GM12878 (cell line): ENCODE data around the gene TRPM3. TPM values are rescaled to one million over a fixed set of nuclear protein-coding genes. Genes with fewer than 3 reads are reported as not detected.

ENCODE experiments used
- ATAC-seq: fragments of 200-7000 bp; cut with Tn5 transposase; 3 replicates; pipeline ENCODE4 v1.9.1; 2020; ENCODE audit warnings: mild to moderate bottlenecking, moderate library complexity
- BruUV-seq: library from RNA; stranded (reverse); fragments of 400-500 nt; replicated peaks from 2 replicates; lab custom pipeline; 2021; lab: Mats Ljungman, UMichigan
- CTCF ChIA-PET: fragments of 300-600 bp; sonication (Branson Sonifier 250); formaldehyde crosslinking; extraction: SDS; loops from one replicate; lab custom pipeline; 2021; ENCODE audit warnings: inconsistent platforms; lab: Yijun Ruan, JAX
- POLR2A ChIA-PET: fragments of 350-600 bp; formaldehyde crosslinking; extraction: SDS; loops from one replicate; lab custom pipeline; 2021; ENCODE audit warnings: inconsistent platforms; lab: Charles Lee
- RAD21 ChIA-PET: fragments of 300-600 bp; sonication (Branson Sonifier 250); formaldehyde crosslinking; loops from one replicate; lab custom pipeline; 2023; ENCODE audit warnings: antibody characterized with exemption; ENCODE audit not compliant: unreplicated experiment; lab: Charles Lee
- SMC1A ChIA-PET: fragments of 300-600 bp; sonication (Branson Sonifier 250); formaldehyde crosslinking; loops from one replicate; lab custom pipeline; 2023; ENCODE audit not compliant: unreplicated experiment, uncharacterized antibody; lab: Charles Lee
- DNase-seq: peaks from one replicate; pipeline ENCODE4 v3.0.0-alpha.2; 2011; ENCODE audit warnings: low read depth, low spot score
- FAIRE-seq: peaks from 3 replicates; lab custom pipeline; 2011; peaks lifted over from hg19 to GRCh38; lab: Jason Lieb, UNC
- H2AFZ ChIP-seq: 2 replicates; pipeline ENCODE4 v1.6.0; 2011; ENCODE audit warnings: low read depth, low read length, control low read depth; ENCODE audit not compliant: control insufficient read depth
- H3K27ac ChIP-seq: 2 replicates; pipeline ENCODE4 v1.5.1; 2011; ENCODE audit warnings: control low read depth; ENCODE audit not compliant: control insufficient read depth, insufficient read depth
- H3K27me3 ChIP-seq, 2 experiments: replicated peaks in 1 of 2; 2 replicates each; pipeline versions ENCODE4 v1.6.0 to v1.6.1; 2011; ENCODE audit warnings: low read length in 1 of 2; ENCODE audit not compliant: control insufficient read depth in 2 of 2, insufficient read depth in 2 of 2
- H3K36me3 ChIP-seq, 2 experiments: 2 replicates each; pipeline ENCODE4 v1.5.1; 2011; ENCODE audit warnings: low read length in 1 of 2; ENCODE audit not compliant: control insufficient read depth in 2 of 2, insufficient read depth in 2 of 2
- H3K4me1 ChIP-seq: 2 replicates; pipeline ENCODE4 v1.6.1; 2011; ENCODE audit warnings: mild to moderate bottlenecking, low read length, moderate library complexity, mixed read lengths; ENCODE audit not compliant: control insufficient read depth, insufficient read depth
- H3K4me2 ChIP-seq: 2 replicates; pipeline ENCODE4 v1.6.0; 2011; ENCODE audit warnings: control low read depth; ENCODE audit not compliant: control insufficient read depth, insufficient read depth
- H3K4me3 ChIP-seq: fragments of 200-600 bp; sonication (generic); 2 replicates; pipeline ENCODE4 v1.5.1; 2016
- H3K79me2 ChIP-seq: 2 replicates; pipeline ENCODE4 v1.6.0; 2011; ENCODE audit warnings: low read length; ENCODE audit not compliant: control insufficient read depth, insufficient read depth
- H3K9ac ChIP-seq: 2 replicates; pipeline ENCODE4 v1.8.0; 2011; ENCODE audit warnings: low read length, control low read depth, mixed read lengths; ENCODE audit not compliant: control insufficient read depth, insufficient read depth
- H3K9me3 ChIP-seq: replicated peaks from 3 replicates; pipeline ENCODE4 v1.5.1; 2011; ENCODE audit warnings: mild to moderate bottlenecking, low read length; ENCODE audit not compliant: control insufficient read depth, insufficient read depth
- H4K20me1 ChIP-seq: 2 replicates; pipeline ENCODE4 v1.6.0; 2011; ENCODE audit not compliant: control insufficient read depth, insufficient read depth
- BACH1 ChIP-seq: fragments of 450-650 bp; IDR thresholded peaks from 2 replicates; pipeline ENCODE4 v1.6.1; 2017; ENCODE audit warnings: mild to moderate bottlenecking, borderline replicate concordance
- BMI1 ChIP-seq: fragments of 450-650 bp; IDR thresholded peaks from 2 replicates; pipeline ENCODE4 v1.6.1; 2016; ENCODE audit warnings: mild to moderate bottlenecking, moderate library complexity, borderline replicate concordance
- CREM ChIP-seq: IDR thresholded peaks from 2 replicates; pipeline ENCODE4 v1.6.1; 2014; ENCODE audit warnings: antibody characterized with exemption, low read depth
- JUND ChIP-seq: IDR thresholded peaks from 2 replicates; pipeline ENCODE4 v1.6.1; 2012; ENCODE audit warnings: low read depth, mild to moderate bottlenecking, low read length, improper control_type of control experiment, moderate library complexity
- LARP7 ChIP-seq: fragments of 450-650 bp; IDR thresholded peaks from 2 replicates; pipeline ENCODE4 v1.6.1; 2017; ENCODE audit warnings: mild to moderate bottlenecking
- MEF2A ChIP-seq: IDR thresholded peaks from 2 replicates; pipeline ENCODE4 v1.6.1; 2011; ENCODE audit warnings: low read depth, mild to moderate bottlenecking, low read length, moderate library complexity; ENCODE audit not compliant: insufficient read depth
- MEF2B ChIP-seq: fragments of 450-650 bp; IDR thresholded peaks from 2 replicates; pipeline ENCODE4 v1.6.1; 2018; ENCODE audit warnings: mild to moderate bottlenecking, moderate library complexity; ENCODE audit not compliant: partially characterized antibody, poor library complexity, severe bottlenecking
- MYC ChIP-seq: IDR thresholded peaks from 2 replicates; pipeline ENCODE4 v1.6.1; 2011; ENCODE audit warnings: mild to moderate bottlenecking, low read length, moderate library complexity, inconsistent platforms; ENCODE audit not compliant: insufficient read depth, insufficient replicate concordance, insufficient read length, severe bottlenecking
- NR2C1 ChIP-seq: fragments of 450-650 bp; IDR thresholded peaks from 2 replicates; pipeline ENCODE4 v1.6.1; 2017; ENCODE audit warnings: antibody characterized with exemption, mild to moderate bottlenecking, moderate library complexity
- PAX5 ChIP-seq: IDR thresholded peaks from 2 replicates; pipeline ENCODE4 v1.6.1; 2011; ENCODE audit warnings: low read depth, low read length, borderline replicate concordance
- RBBP5 ChIP-seq: fragments of 200-600 bp; sonication (generic); conservative IDR thresholded peaks from 2 replicates; pipeline ENCODE4 v1.6.1; 2016
- RUNX3 ChIP-seq: IDR thresholded peaks from 2 replicates; pipeline ENCODE4 v1.6.1; 2012; ENCODE audit warnings: low read length, inconsistent platforms
- SMAD1 ChIP-seq: fragments of 450-650 bp; IDR thresholded peaks from 2 replicates; pipeline ENCODE4 v1.6.1; 2018; ENCODE audit warnings: mild to moderate bottlenecking, low read depth; ENCODE audit not compliant: partially characterized antibody
- SMAD5 ChIP-seq: IDR thresholded peaks from 2 replicates; pipeline ENCODE4 v1.6.1; 2016; ENCODE audit warnings: antibody characterized with exemption, low read depth
- SP1 ChIP-seq: IDR thresholded peaks from one replicate; pipeline ENCODE4 v1.6.1; 2011; ENCODE audit warnings: low read depth, low read length
- ZNF622 ChIP-seq: fragments of 450-650 bp; IDR thresholded peaks from 2 replicates; pipeline ENCODE4 v1.6.1; 2017; ENCODE audit warnings: mild to moderate bottlenecking, inconsistent platforms
- WGBS: methylation state at CpG from one replicate; pipeline ENCODE4 v1.1.6; 2016; ENCODE audit warnings: low lambda C conversion rate; ENCODE audit not compliant: insufficient replicate concordance, insufficient coverage; ENCODE audit errors: missing lambda C conversion rate; 5-methylcytosine and 5-hydroxymethylcytosine counted together
- in situ Hi-C: fragments of 300-500 bp; cut with MboI; formaldehyde crosslinking; loops from 9 replicates; pipeline ENCODE4 v1.14.3; 2018; ENCODE audit warnings: mixed read lengths
- intact Hi-C: fragments of 100-400 bp; cut with micrococcal nuclease; formaldehyde crosslinking; loops from one replicate; pipeline ENCODE4 v1.14.2; 2022; ENCODE audit not compliant: unreplicated experiment
- polyA plus RNA-seq, 11 experiments: library from polyadenylated mRNA; depleted of rRNA in 4 of 11; unstranded in 6 of 11; stranded (reverse) in 5 of 11; fragments of >200 nt; fragmentation: Nextera tagmentation in 4 of 11; fragmentation: Illumina TruSeq in 1 of 11; extraction: Ambion mirVana in 4 of 11; extraction: Trizol in 1 of 11; gene quantifications; 1 replicate in 1 of 11; 2 replicates in 10 of 11; pipeline versions ENCODE4 v1.2.1 to v1.2.3, GENCODE V29; 2011 to 2016; ENCODE audit warnings: inconsistent platforms in 2 of 11, missing spikeins in 2 of 11, low read depth in 1 of 11
- total RNA-seq, 4 experiments: library from RNA; depleted of rRNA in 3 of 4; stranded (reverse); fragments of >200 nt in 3 of 4; fragmentation: Illumina TruSeq in 1 of 4; extraction: Trizol in 1 of 4; gene quantifications; 2 replicates each; pipeline versions ENCODE4 v1.2.1 to v1.2.3, GENCODE V29; 2013 to 2021
- TF ChIP-seq, protein P1 (sequence below): fragments of 450-650 bp; IDR thresholded peaks from 2 replicates; pipeline ENCODE4 v1.6.1; 2016; ENCODE audit warnings: mild to moderate bottlenecking

Gene TRPM3
- total and polyA plus RNA-seq, 10 of the 15 experiments (the other 5 are each of a cell fraction or from before 2014, with no cell fraction given) = not detected

DNA sequence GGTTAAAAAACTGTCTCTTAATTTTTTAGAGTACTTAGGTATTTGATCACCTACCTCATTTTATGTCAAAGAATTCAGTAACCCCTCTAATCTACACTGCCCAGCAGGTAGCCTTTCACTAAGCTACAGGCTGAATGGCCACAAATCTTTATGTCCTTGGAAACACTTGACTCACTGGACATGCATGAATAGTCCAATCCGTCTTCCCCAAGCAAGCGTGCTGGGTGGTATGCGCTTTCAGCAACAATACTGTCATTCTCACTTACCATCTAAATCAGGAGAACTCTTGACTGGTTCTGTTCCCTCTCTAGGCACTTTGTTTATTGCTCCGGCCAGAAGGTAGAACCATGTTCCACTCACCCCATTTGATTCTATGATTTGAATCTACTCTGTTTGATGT is 73.1 kb downstream of the TRPM3 start:
- no peaks in the 10 kb centered on the region for H3K36me3 ChIP-seq
- H3K4me2 ChIP-seq = no peak overlapping the region
- no peak overlapping the region for H2AFZ ChIP-seq
- no peaks in the 10 kb centered on the region for H3K27me3 ChIP-seq
- ChIA-PET POLR2A (no interaction called here), RAD21 (no interaction called here), CTCF (no interaction called here), SMC1A (no interaction called here)
- H4K20me1 ChIP-seq = no peaks in the 10 kb centered on the region
- BruUV-seq = no TSS peak
- intact Hi-C loops = no loop called here
- in situ Hi-C loops = no loop called here
- no peak overlapping the region for H3K27ac ChIP-seq
- no peak overlapping the region for H3K9ac ChIP-seq
- no peak for ATAC-seq
- no peaks in the 10 kb centered on the region for H3K79me2 ChIP-seq
- 12% methylated on average over 4 of the region's 4 CpGs for WGBS
- no peak for FAIRE-seq
- no peak overlapping the region for H3K4me3 ChIP-seq
- DNase-seq = no peak
- H3K4me1 ChIP-seq = no peaks in the 10 kb centered on the region
- TF ChIP-seq JUND = no peak
- H3K9me3 ChIP-seq = no peaks in the 10 kb centered on the region

DNA sequence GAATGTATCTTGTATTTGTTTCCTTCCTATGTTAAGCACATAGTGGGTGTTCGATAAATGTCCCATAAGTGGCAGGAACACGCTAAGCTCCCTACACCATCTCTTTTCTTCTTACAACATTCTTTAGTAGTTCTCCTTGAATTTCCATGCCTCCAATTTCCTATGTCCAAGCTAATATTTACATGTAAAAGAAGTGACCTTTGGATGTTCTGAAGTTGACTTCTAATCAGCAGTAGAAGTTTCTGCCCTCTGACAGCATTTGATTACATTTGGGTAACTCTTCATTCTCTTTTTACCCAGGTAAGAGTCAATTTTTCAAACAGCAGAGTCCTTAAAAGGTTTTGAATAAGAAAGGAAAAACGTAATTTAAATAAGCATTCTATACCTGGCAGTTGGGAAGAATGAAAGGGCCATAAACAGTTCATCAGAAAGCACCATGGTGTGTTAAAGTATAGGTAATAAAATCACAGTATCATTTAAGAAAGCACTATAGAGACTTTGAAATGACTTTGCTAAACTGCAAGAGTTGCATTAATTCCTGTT is 78.9 kb downstream of the TRPM3 start:
- FAIRE-seq (no peak), ATAC-seq (no peak), DNase-seq (no peak)
- Histone ChIP-seq H3K4me3 (no peak overlapping the region), H3K27me3 (no peaks in the 10 kb centered on the region), H3K4me1 (no peaks in the 10 kb centered on the region), H3K79me2 (no peaks in the 10 kb centered on the region), H3K9ac (no peak overlapping the region), H2AFZ (no peak overlapping the region), H3K4me2 (no peak overlapping the region), H4K20me1 (no peaks in the 10 kb centered on the region), H3K36me3 (no peaks in the 10 kb centered on the region), H3K9me3 (no peaks in the 10 kb centered on the region), H3K27ac (no peak overlapping the region)
- CTCF ChIA-PET = no interaction called here
- 0% methylated on average over 3 of the region's 3 CpGs for WGBS
- in situ Hi-C loops = no loop called here
- RAD21 ChIA-PET = no interaction called here
- TF ChIP-seq SMAD1 = no peak
- TF ChIP-seq CREM = no peak
- no peak for TF ChIP-seq LARP7
- no peak for TF ChIP-seq SP1
- TF ChIP-seq ZNF622 = no peak
- TF ChIP-seq RUNX3 = no peak
- TF ChIP-seq PAX5 = no peak
- TF ChIP-seq, protein P1, sequence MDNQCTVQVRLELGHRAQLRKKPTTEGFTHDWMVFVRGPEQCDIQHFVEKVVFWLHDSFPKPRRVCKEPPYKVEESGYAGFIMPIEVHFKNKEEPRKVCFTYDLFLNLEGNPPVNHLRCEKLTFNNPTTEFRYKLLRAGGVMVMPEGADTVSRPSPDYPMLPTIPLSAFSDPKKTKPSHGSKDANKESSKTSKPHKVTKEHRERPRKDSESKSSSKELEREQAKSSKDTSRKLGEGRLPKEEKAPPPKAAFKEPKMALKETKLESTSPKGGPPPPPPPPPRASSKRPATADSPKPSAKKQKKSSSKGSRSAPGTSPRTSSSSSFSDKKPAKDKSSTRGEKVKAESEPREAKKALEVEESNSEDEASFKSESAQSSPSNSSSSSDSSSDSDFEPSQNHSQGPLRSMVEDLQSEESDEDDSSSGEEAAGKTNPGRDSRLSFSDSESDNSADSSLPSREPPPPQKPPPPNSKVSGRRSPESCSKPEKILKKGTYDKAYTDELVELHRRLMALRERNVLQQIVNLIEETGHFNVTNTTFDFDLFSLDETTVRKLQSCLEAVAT = no peak
- TF ChIP-seq BMI1 = no peak
- TF ChIP-seq NR2C1 = no peak
- no peak for TF ChIP-seq RBBP5
- TF ChIP-seq MEF2A = no peak
- no peak for TF ChIP-seq SMAD5
- TF ChIP-seq MEF2B = no peak
- no peak for TF ChIP-seq MYC
- no peak for TF ChIP-seq BACH1
- SMC1A ChIA-PET = no interaction called here
- POLR2A ChIA-PET = no interaction called here
- no TSS peak for BruUV-seq
- intact Hi-C loops = no loop called here
